GM12878 (cell line): Measurements from ENCODE around the gene TRIM25. TPM values are rescaled to one million over a fixed set of nuclear protein-coding genes. Genes with fewer than 3 reads are reported as not detected.

Experiments used
- ATAC-seq: fragments of 200-7000 bp; cut with Tn5 transposase; 3 replicates; pipeline ENCODE4 v1.9.1; 2020; ENCODE audit warnings: mild to moderate bottlenecking, moderate library complexity
- BruUV-seq: library from RNA; stranded (reverse); fragments of 400-500 nt; replicated peaks from 2 replicates; lab custom pipeline; 2021; lab: Mats Ljungman, UMichigan
- CTCF ChIA-PET: fragments of 300-600 bp; sonication (Branson Sonifier 250); formaldehyde crosslinking; extraction: SDS; loops from one replicate; lab custom pipeline; 2021; ENCODE audit warnings: inconsistent platforms; lab: Yijun Ruan, JAX
- POLR2A ChIA-PET: fragments of 350-600 bp; formaldehyde crosslinking; extraction: SDS; loops from one replicate; lab custom pipeline; 2021; ENCODE audit warnings: inconsistent platforms; lab: Charles Lee
- RAD21 ChIA-PET: fragments of 300-600 bp; sonication (Branson Sonifier 250); formaldehyde crosslinking; loops from one replicate; lab custom pipeline; 2023; ENCODE audit warnings: antibody characterized with exemption; ENCODE audit not compliant: unreplicated experiment; lab: Charles Lee
- SMC1A ChIA-PET: fragments of 300-600 bp; sonication (Branson Sonifier 250); formaldehyde crosslinking; loops from one replicate; lab custom pipeline; 2023; ENCODE audit not compliant: unreplicated experiment, uncharacterized antibody; lab: Charles Lee
- DNase-seq: peaks from one replicate; pipeline ENCODE4 v3.0.0-alpha.2; 2011; ENCODE audit warnings: low read depth, low spot score
- FAIRE-seq: peaks from 3 replicates; lab custom pipeline; 2011; peaks lifted over from hg19 to GRCh38; lab: Jason Lieb, UNC
- H2AFZ ChIP-seq: 2 replicates; pipeline ENCODE4 v1.6.0; 2011; ENCODE audit warnings: low read depth, low read length, control low read depth; ENCODE audit not compliant: control insufficient read depth
- H3K27ac ChIP-seq: 2 replicates; pipeline ENCODE4 v1.5.1; 2011; ENCODE audit warnings: control low read depth; ENCODE audit not compliant: control insufficient read depth, insufficient read depth
- H3K27me3 ChIP-seq, 2 experiments: replicated peaks in 1 of 2; 2 replicates each; pipeline versions ENCODE4 v1.6.0 to v1.6.1; 2011; ENCODE audit warnings: low read length in 1 of 2; ENCODE audit not compliant: control insufficient read depth in 2 of 2, insufficient read depth in 2 of 2
- H3K36me3 ChIP-seq, 2 experiments: 2 replicates each; pipeline ENCODE4 v1.5.1; 2011; ENCODE audit warnings: low read length in 1 of 2; ENCODE audit not compliant: control insufficient read depth in 2 of 2, insufficient read depth in 2 of 2
- H3K4me1 ChIP-seq: 2 replicates; pipeline ENCODE4 v1.6.1; 2011; ENCODE audit warnings: mild to moderate bottlenecking, low read length, moderate library complexity, mixed read lengths; ENCODE audit not compliant: control insufficient read depth, insufficient read depth
- H3K4me2 ChIP-seq: 2 replicates; pipeline ENCODE4 v1.6.0; 2011; ENCODE audit warnings: control low read depth; ENCODE audit not compliant: control insufficient read depth, insufficient read depth
- H3K4me3 ChIP-seq: fragments of 200-600 bp; sonication (generic); 2 replicates; pipeline ENCODE4 v1.5.1; 2016
- H3K79me2 ChIP-seq: 2 replicates; pipeline ENCODE4 v1.6.0; 2011; ENCODE audit warnings: low read length; ENCODE audit not compliant: control insufficient read depth, insufficient read depth
- H3K9ac ChIP-seq: 2 replicates; pipeline ENCODE4 v1.8.0; 2011; ENCODE audit warnings: low read length, control low read depth, mixed read lengths; ENCODE audit not compliant: control insufficient read depth, insufficient read depth
- H3K9me3 ChIP-seq: replicated peaks from 3 replicates; pipeline ENCODE4 v1.5.1; 2011; ENCODE audit warnings: mild to moderate bottlenecking, low read length; ENCODE audit not compliant: control insufficient read depth, insufficient read depth
- H4K20me1 ChIP-seq: 2 replicates; pipeline ENCODE4 v1.6.0; 2011; ENCODE audit not compliant: control insufficient read depth, insufficient read depth
- ETV6 ChIP-seq, 2 experiments: fragments of 450-650 bp in 1 of 2; IDR thresholded peaks in 1 of 2; conservative IDR thresholded peaks in 1 of 2; 2 replicates each; pipeline ENCODE4 v1.6.1; 2014; ENCODE audit warnings: antibody characterized with exemption in 1 of 2, borderline replicate concordance in 1 of 2, low read depth in 1 of 2, mild to moderate bottlenecking in 1 of 2, moderate library complexity in 1 of 2
- JUND ChIP-seq: IDR thresholded peaks from 2 replicates; pipeline ENCODE4 v1.6.1; 2012; ENCODE audit warnings: low read depth, mild to moderate bottlenecking, low read length, improper control_type of control experiment, moderate library complexity
- KDM1A ChIP-seq: fragments of 200-600 bp; sonication (generic); IDR thresholded peaks from 2 replicates; pipeline ENCODE4 v1.6.1; 2016; ENCODE audit warnings: borderline replicate concordance
- NR2F1 ChIP-seq: fragments of 450-650 bp; conservative IDR thresholded peaks from 2 replicates; pipeline ENCODE4 v1.6.1; 2017; ENCODE audit warnings: mild to moderate bottlenecking
- SPI1 ChIP-seq: IDR thresholded peaks from 2 replicates; pipeline ENCODE4 v1.6.1; 2011; ENCODE audit warnings: low read depth, mild to moderate bottlenecking, low read length, moderate library complexity, borderline replicate concordance; ENCODE audit not compliant: insufficient read depth
- WGBS: methylation state at CpG from one replicate; pipeline ENCODE4 v1.1.6; 2016; ENCODE audit warnings: low lambda C conversion rate; ENCODE audit not compliant: insufficient replicate concordance, insufficient coverage; ENCODE audit errors: missing lambda C conversion rate; 5-methylcytosine and 5-hydroxymethylcytosine counted together
- in situ Hi-C: fragments of 300-500 bp; cut with MboI; formaldehyde crosslinking; loops from 9 replicates; pipeline ENCODE4 v1.14.3; 2018; ENCODE audit warnings: mixed read lengths
- intact Hi-C: fragments of 100-400 bp; cut with micrococcal nuclease; formaldehyde crosslinking; loops from one replicate; pipeline ENCODE4 v1.14.2; 2022; ENCODE audit not compliant: unreplicated experiment
- polyA plus RNA-seq, 11 experiments: library from polyadenylated mRNA; depleted of rRNA in 4 of 11; unstranded in 6 of 11; stranded (reverse) in 5 of 11; fragments of >200 nt; fragmentation: Nextera tagmentation in 4 of 11; fragmentation: Illumina TruSeq in 1 of 11; extraction: Ambion mirVana in 4 of 11; extraction: Trizol in 1 of 11; gene quantifications; 1 replicate in 1 of 11; 2 replicates in 10 of 11; pipeline versions ENCODE4 v1.2.1 to v1.2.3, GENCODE V29; 2011 to 2016; ENCODE audit warnings: inconsistent platforms in 2 of 11, missing spikeins in 2 of 11, low read depth in 1 of 11
- total RNA-seq, 4 experiments: library from RNA; depleted of rRNA in 3 of 4; stranded (reverse); fragments of >200 nt in 3 of 4; fragmentation: Illumina TruSeq in 1 of 4; extraction: Trizol in 1 of 4; gene quantifications; 2 replicates each; pipeline versions ENCODE4 v1.2.1 to v1.2.3, GENCODE V29; 2013 to 2021
- TF ChIP-seq, protein P1 (sequence below): fragments of 450-650 bp; formaldehyde crosslinking; IDR thresholded peaks from 2 replicates; pipeline ENCODE4 v1.4.0; 2020; ENCODE audit warnings: mild to moderate bottlenecking, moderate library complexity

Gene TRIM25
- total and polyA plus RNA-seq, 10 of the 15 experiments (the other 5 are each of a cell fraction or from before 2014, with no cell fraction given) = 10.5 to 123 (median 51.3) TPM

DNA sequence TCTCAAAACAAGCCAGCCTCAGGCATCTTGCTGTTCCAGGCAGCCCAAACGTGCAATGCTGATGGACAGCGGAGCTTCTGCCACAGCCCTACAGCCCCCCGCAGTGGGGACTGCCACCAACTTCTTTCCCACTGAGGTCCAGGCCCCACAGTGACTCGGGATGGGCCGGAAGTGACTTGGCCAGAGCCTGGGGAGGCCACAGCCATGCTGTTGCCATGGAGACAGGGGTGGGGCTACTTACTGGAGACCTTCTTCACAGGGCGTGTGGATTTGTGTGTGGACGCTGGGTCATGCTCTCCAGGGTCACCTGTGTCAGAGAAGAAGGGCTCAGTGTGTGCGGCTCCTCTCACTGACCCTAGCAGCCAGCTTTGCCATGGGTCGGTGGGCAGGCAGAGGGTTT lies 15.0 kb downstream of the TRIM25 start (continued):
- TF ChIP-seq, protein P1, sequence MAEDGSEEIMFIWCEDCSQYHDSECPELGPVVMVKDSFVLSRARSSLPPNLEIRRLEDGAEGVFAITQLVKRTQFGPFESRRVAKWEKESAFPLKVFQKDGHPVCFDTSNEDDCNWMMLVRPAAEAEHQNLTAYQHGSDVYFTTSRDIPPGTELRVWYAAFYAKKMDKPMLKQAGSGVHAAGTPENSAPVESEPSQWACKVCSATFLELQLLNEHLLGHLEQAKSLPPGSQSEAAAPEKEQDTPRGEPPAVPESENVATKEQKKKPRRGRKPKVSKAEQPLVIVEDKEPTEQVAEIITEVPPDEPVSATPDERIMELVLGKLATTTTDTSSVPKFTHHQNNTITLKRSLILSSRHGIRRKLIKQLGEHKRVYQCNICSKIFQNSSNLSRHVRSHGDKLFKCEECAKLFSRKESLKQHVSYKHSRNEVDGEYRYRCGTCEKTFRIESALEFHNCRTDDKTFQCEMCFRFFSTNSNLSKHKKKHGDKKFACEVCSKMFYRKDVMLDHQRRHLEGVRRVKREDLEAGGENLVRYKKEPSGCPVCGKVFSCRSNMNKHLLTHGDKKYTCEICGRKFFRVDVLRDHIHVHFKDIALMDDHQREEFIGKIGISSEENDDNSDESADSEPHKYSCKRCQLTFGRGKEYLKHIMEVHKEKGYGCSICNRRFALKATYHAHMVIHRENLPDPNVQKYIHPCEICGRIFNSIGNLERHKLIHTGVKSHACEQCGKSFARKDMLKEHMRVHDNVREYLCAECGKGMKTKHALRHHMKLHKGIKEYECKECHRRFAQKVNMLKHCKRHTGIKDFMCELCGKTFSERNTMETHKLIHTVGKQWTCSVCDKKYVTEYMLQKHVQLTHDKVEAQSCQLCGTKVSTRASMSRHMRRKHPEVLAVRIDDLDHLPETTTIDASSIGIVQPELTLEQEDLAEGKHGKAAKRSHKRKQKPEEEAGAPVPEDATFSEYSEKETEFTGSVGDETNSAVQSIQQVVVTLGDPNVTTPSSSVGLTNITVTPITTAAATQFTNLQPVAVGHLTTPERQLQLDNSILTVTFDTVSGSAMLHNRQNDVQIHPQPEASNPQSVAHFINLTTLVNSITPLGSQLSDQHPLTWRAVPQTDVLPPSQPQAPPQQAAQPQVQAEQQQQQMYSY (CRISPR knock-in tag) = no peak

DNA sequence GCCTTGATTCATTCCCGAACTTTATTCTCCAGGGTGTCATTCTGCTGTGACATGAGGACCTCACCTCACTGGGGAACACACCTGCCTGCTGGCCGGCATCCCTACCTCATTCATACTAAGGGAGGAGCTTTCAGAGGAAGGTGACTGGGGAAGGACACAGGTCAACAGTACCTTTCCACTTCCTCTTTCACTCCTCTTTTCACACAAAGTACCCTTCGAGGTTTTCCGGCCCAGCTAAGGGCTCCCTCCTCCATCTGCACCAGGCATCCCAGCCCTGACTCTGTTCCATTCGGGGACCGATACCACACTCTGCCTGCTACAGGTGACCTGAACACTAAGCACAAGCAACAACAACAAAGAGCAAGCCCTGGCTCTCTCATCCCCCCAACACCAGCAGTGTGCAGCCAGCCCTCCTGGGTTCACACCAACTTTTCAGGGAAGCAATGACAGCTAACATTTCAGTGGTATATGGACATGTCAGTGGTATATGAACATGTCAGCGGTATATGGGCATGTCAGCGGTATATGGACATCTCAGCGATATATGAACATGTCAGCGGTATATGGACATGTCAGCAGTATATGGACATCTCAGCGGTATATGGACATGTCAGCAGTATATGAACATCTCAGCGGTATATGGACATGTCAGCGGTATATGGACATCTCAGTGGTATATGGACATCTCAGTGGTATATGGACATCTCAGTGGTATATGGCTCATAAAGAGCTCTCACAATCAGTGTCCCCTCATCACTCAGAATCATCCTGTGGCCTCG lies 16.0 kb downstream of the TRIM25 start:
- DNase-seq (no peak), ATAC-seq (peak; percentile 80), FAIRE-seq (no peak)
- H3K4me1 ChIP-seq = peaks cover 27% of the 10 kb centered on the region
- H3K27ac ChIP-seq = peak overlapping the region; percentile 4; the same call in 1 of the 2 replicates
- no peak for TF ChIP-seq JUND
- peak; percentile 62 for TF ChIP-seq NR2F1
- peak in 1 of 2 experiments; percentile 75; a peak in 1 of 4 replicates for TF ChIP-seq ETV6 (conservative IDR thresholded peaks at IDR 0.05 in 1 of 2, IDR thresholded peaks at IDR 0.05 in 1 of 2; ENCODE audit: borderline replicate concordance in 1 of 2, low read depth in 1 of 2)
- no peak for TF ChIP-seq KDM1A
- peak; percentile 91 for TF ChIP-seq SPI1
- no peak overlapping the region for H3K4me3 ChIP-seq
- H3K9me3 ChIP-seq = no peaks in the 10 kb centered on the region; the same call in 2 of the 3 replicates
- no peak overlapping the region for H2AFZ ChIP-seq
- H3K4me2 ChIP-seq = peak overlapping the region; percentile 59
- peaks cover 63 to 76% of the 10 kb centered on the region in 2 experiments for H3K36me3 ChIP-seq
- RAD21 ChIA-PET = interaction anchor here (0.7 to 1.1 kb wide), 2 partner anchors 13 to 64 kb away, joined by 3 to 4 read pairs; partner anchors contain the start of genes C17orf67 and DGKE
- POLR2A ChIA-PET = interaction anchor here (0.6 to 1.3 kb wide), 4 partner anchors 8 to 30 kb away, joined by 3 to 4 read pairs (median 4); no protein-coding TSS in a partner anchor
- peaks cover 12% of the 10 kb centered on the region for H4K20me1 ChIP-seq
- BruUV-seq = TSS peak; percentile 42
- in situ Hi-C loops (no loop called here), intact Hi-C loops (no loop called here)
- H3K9ac ChIP-seq = no peak overlapping the region; the same call in 1 of the 2 replicates
- CTCF ChIA-PET = interaction anchor here (0.7 to 1.7 kb wide), 2 partner anchors 16 to 797 kb away, joined by 3 to 5 read pairs; partner anchors contain the start of gene TRIM25
- peaks cover 27% of the 10 kb centered on the region for H3K79me2 ChIP-seq
- SMC1A ChIA-PET = interaction anchor here (1.0 kb wide), 1 partner anchor 11 kb away, joined by 6 read pairs; no protein-coding TSS in a partner anchor
- H3K27me3 ChIP-seq = no peaks in the 10 kb centered on the region
- 54% methylated on average over 14 of the region's 14 CpGs for WGBS
